Measurements from ENCODE around the gene CAPN1. TPM values are rescaled to one million over a fixed set of nuclear protein-coding genes. Genes with fewer than 3 reads are reported as not detected.

Gene CAPN1
- total and polyA plus RNA-seq, 2 experiments from 2014 or later, result 133 to 202 TPM

DNA sequence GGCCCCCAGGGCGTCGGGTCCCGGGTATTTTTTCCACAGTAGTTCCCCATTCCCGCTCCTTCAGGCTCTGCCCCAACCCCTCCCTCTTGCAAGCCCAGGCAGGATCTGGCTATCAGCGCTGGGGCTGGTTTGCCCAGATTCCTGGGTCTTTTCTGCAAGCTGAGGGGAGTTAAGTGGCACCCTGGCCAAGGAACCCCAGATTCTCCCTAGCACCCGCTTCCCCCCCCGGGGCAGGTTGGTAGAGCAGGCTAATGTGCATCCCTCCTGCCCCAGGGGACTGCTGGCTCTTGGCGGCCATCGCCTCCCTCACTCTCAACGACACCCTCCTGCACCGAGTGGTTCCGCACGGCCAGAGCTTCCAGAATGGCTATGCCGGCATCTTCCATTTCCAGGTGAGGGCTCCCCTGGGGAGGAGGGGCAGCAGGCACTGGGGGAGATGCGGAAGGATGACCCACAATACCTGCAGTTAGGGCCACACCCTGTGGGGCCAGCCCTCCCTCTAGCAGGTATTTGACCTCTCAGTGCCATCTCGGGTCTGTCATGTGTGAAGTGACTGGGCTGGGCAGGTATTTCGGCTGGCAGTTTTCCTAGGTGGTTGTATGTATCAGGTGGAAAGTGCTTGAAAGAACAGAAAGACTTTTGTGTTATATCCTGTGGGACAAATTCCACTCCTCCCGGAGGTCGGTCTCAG is 1.6 kb downstream of the CAPN1 start:
- Histone ChIP-seq H3K9me3 (ENCODE audit: low read depth) (no peaks in the 10 kb centered on the region), H3K79me2 (peaks cover 41% of the 10 kb centered on the region), H3K4me1 (ENCODE audit: insufficient read depth) (peaks cover 15% of the 10 kb centered on the region), H3K27me3 (no peaks in the 10 kb centered on the region), H3K27ac (peak overlapping the region; percentile 98), H2AFZ (no peak overlapping the region), H3K4me3 (peak overlapping the region; percentile 1), H3K9me2 (replicated peaks; ENCODE audit: insufficient read depth) (no peaks in the 10 kb centered on the region), H4K20me1 (ENCODE audit: insufficient read depth, poor library complexity, severe bottlenecking) (peaks cover 10% of the 10 kb centered on the region), H3K4me2 (peak overlapping the region; percentile 97), H3K36me3 (replicated peaks; ENCODE audit: insufficient read depth, low read depth) (no peaks in the 10 kb centered on the region)
- peak; percentile 28 for DNase-seq (ENCODE audit: low spot score)
- WGBS (ENCODE audit: low lambda C conversion rate, missing lambda C conversion rate), result 62% methylated on average over 18 of the region's 19 CpGs
- TF ChIP-seq EZH2phosphoT487 (IDR thresholded peaks at IDR 0.05; ENCODE audit: low read depth, severe bottlenecking, unreplicated experiment) (no peak), EZH2 (IDR thresholded peaks at IDR 0.05; ENCODE audit: borderline replicate concordance) (no peak)
- TF ChIP-seq, protein P1, sequence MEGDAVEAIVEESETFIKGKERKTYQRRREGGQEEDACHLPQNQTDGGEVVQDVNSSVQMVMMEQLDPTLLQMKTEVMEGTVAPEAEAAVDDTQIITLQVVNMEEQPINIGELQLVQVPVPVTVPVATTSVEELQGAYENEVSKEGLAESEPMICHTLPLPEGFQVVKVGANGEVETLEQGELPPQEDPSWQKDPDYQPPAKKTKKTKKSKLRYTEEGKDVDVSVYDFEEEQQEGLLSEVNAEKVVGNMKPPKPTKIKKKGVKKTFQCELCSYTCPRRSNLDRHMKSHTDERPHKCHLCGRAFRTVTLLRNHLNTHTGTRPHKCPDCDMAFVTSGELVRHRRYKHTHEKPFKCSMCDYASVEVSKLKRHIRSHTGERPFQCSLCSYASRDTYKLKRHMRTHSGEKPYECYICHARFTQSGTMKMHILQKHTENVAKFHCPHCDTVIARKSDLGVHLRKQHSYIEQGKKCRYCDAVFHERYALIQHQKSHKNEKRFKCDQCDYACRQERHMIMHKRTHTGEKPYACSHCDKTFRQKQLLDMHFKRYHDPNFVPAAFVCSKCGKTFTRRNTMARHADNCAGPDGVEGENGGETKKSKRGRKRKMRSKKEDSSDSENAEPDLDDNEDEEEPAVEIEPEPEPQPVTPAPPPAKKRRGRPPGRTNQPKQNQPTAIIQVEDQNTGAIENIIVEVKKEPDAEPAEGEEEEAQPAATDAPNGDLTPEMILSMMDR (IDR thresholded peaks at IDR 0.05; ENCODE audit: poor library complexity), result no peak

DNA sequence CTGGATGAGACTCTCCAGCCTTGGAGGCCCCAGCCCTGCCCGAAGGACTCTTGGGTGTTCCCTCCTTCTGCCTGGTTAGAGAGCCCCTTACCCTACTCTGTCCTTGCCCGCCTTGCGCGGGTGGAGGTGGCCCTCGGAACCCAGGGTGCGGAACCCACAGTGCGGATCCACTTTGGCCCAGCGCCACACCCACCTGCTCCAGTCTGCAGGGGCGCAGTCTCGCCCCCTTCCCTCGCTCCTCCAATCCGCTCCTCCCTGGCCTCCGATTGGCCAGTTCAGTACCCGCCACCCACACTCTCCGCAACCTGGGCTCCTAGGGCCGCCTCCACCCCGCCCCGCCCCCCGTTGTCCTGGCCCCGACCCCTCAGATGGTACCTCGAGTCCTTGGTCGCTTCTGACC is 2.4 kb downstream of the CAPN1 start:
- Histone ChIP-seq H3K9me2 (replicated peaks; ENCODE audit: insufficient read depth) (no peaks in the 10 kb centered on the region), H2AFZ (no peak overlapping the region), H3K27ac (no peak overlapping the region), H3K36me3 (replicated peaks; ENCODE audit: insufficient read depth, low read depth) (no peaks in the 10 kb centered on the region), H3K4me2 (peak overlapping the region; percentile 97), H3K27me3 (no peaks in the 10 kb centered on the region), H3K9me3 (ENCODE audit: low read depth) (no peaks in the 10 kb centered on the region), H4K20me1 (ENCODE audit: insufficient read depth, poor library complexity, severe bottlenecking) (peaks cover 10% of the 10 kb centered on the region), H3K4me1 (ENCODE audit: insufficient read depth) (peaks cover 15% of the 10 kb centered on the region), H3K4me3 (no peak overlapping the region), H3K79me2 (peaks cover 41% of the 10 kb centered on the region)
- DNase-seq (ENCODE audit: low spot score), result no peak
- WGBS (ENCODE audit: low lambda C conversion rate, missing lambda C conversion rate), result 90% methylated on average over 11 of the region's 22 CpGs
- TF ChIP-seq EZH2 (IDR thresholded peaks at IDR 0.05; ENCODE audit: borderline replicate concordance), result no peak

- Histone ChIP-seq H3K27ac (no peak overlapping the region), H3K9me3 (ENCODE audit: low read depth) (no peaks in the 10 kb centered on the region), H3K4me1 (ENCODE audit: insufficient read depth) (peaks cover 15% of the 10 kb centered on the region), H3K9me2 (replicated peaks; ENCODE audit: insufficient read depth) (no peaks in the 10 kb centered on the region), H3K36me3 (replicated peaks; ENCODE audit: insufficient read depth, low read depth) (no peaks in the 10 kb centered on the region), H2AFZ (no peak overlapping the region), H3K79me2 (peaks cover 41% of the 10 kb centered on the region), H3K27me3 (no peaks in the 10 kb centered on the region), H3K4me3 (no peak overlapping the region), H3K4me2 (no peak overlapping the region), H4K20me1 (ENCODE audit: insufficient read depth, poor library complexity, severe bottlenecking) (peaks cover 10% of the 10 kb centered on the region)
- WGBS (ENCODE audit: low lambda C conversion rate, missing lambda C conversion rate), result 80% methylated on average over 2 of the region's 2 CpGs
- TF ChIP-seq EZH2 (IDR thresholded peaks at IDR 0.05; ENCODE audit: borderline replicate concordance), result no peak
- no peak for TF ChIP-seq EZH2phosphoT487 (IDR thresholded peaks at IDR 0.05; ENCODE audit: low read depth, severe bottlenecking, unreplicated experiment)
- TF ChIP-seq, protein P1 (IDR thresholded peaks at IDR 0.05; ENCODE audit: poor library complexity), result no peak
- no peak for DNase-seq (ENCODE audit: low spot score)
Observed at GRCh38 chr11:65185171-65185570, 3.4 kb downstream of the CAPN1 start.

DNA sequence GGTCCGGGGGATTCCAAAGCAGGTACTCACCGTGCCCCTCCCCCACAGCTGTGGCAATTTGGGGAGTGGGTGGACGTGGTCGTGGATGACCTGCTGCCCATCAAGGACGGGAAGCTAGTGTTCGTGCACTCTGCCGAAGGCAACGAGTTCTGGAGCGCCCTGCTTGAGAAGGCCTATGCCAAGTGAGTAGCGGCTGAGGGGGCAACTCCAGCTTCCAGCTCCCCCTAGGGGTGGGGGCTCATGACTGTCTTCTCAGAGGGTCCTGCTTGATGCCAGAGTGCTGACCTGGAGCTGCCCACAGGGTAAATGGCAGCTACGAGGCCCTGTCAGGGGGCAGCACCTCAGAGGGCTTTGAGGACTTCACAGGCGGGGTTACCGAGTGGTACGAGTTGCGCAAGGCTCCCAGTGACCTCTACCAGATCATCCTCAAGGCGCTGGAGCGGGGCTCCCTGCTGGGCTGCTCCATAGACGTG is 4.2 kb downstream of the CAPN1 start:
- H2AFZ ChIP-seq, result no peak overlapping the region
- H3K4me3 ChIP-seq, result no peak overlapping the region
- H3K27ac ChIP-seq, result no peak overlapping the region
- H3K9me2 ChIP-seq (replicated peaks; ENCODE audit: insufficient read depth), result no peaks in the 10 kb centered on the region
- no peaks in the 10 kb centered on the region for H3K36me3 ChIP-seq (replicated peaks; ENCODE audit: insufficient read depth, low read depth)
- WGBS (ENCODE audit: low lambda C conversion rate, missing lambda C conversion rate), result 90% methylated on average over 18 of the region's 18 CpGs
- H4K20me1 ChIP-seq (ENCODE audit: insufficient read depth, poor library complexity, severe bottlenecking), result peaks cover 10% of the 10 kb centered on the region
- no peak overlapping the region for H3K4me2 ChIP-seq
- H3K9me3 ChIP-seq (ENCODE audit: low read depth), result no peaks in the 10 kb centered on the region
- peaks cover 15% of the 10 kb centered on the region for H3K4me1 ChIP-seq (ENCODE audit: insufficient read depth)
- TF ChIP-seq EZH2phosphoT487 (IDR thresholded peaks at IDR 0.05; ENCODE audit: low read depth, severe bottlenecking, unreplicated experiment) (no peak), EZH2 (IDR thresholded peaks at IDR 0.05; ENCODE audit: borderline replicate concordance) (no peak)
- TF ChIP-seq, protein P1 (IDR thresholded peaks at IDR 0.05; ENCODE audit: poor library complexity), result no peak
- H3K27me3 ChIP-seq, result no peaks in the 10 kb centered on the region
- DNase-seq (ENCODE audit: low spot score), result no peak
- H3K79me2 ChIP-seq, result peaks cover 41% of the 10 kb centered on the region
